Colonic mucosa (tissue), 4 donors: ENCODE data around the gene SCAMP2. TPM values are rescaled to one million over a fixed set of nuclear protein-coding genes. Genes with fewer than 3 reads are reported as not detected.
A peak's percentile ranks its signal among the peaks of the same experiment; 100 is the strongest.

Experiments used
- DNase-seq: peaks from one replicate; pipeline ENCODE4 v3.0.0-alpha.2; 2020
- H3K27ac ChIP-seq: fragments of 200-600 bp; one replicate; pipeline ENCODE4 v1.8.0; 2021
- H3K27me3 ChIP-seq: fragments of 200-600 bp; one replicate; pipeline ENCODE4 v1.8.0; 2021
- H3K36me3 ChIP-seq: fragments of 200-600 bp; one replicate; pipeline ENCODE4 v1.8.0; 2021
- H3K4me1 ChIP-seq: fragments of 200-600 bp; one replicate; pipeline ENCODE4 v1.8.0; 2021; ENCODE audit warnings: mild to moderate bottlenecking
- H3K4me3 ChIP-seq: fragments of 200-600 bp; one replicate; pipeline ENCODE4 v1.8.0; 2021
- H3K9ac ChIP-seq, 2 donors: one replicate each; pipeline ENCODE4 v1.7.0; 2013; ENCODE audit warnings: control low read depth in 2 of 2, low read depth in 2 of 2, low read length in 2 of 2
- H3K9me3 ChIP-seq: fragments of 200-600 bp; one replicate; pipeline ENCODE4 v1.8.0; 2021
- intact Hi-C: fragments of 100-400 bp; cut with DNase I; formaldehyde crosslinking; loops from one replicate; pipeline ENCODE4 v1.14.1; 2022
- total RNA-seq, 2 donors: library from RNA; stranded (reverse); fragmentation: NEBNext Ultra II Directional in 1 of 2; extraction: Animal tissue kit (Norgen Biotek cat#: 25700) in 1 of 2; gene quantifications; one replicate each; pipeline ENCODE4 v1.2.1, GENCODE V29; 2021
- TF ChIP-seq, protein P1 (sequence below): fragments of 200-600 bp; IDR thresholded peaks from one replicate; pipeline ENCODE4 v1.8.0; 2022; ENCODE audit warnings: antibody characterized with exemption, mild to moderate bottlenecking
- donor health status: healthy.
- donor health status: DM: no; HTN: no; CAD: no.
- donor health status: DM: no; HTN: no; CAD: no.

Gene SCAMP2
- total RNA-seq, 2 donors from 2014 or later, result 152 to 204 TPM

DNA sequence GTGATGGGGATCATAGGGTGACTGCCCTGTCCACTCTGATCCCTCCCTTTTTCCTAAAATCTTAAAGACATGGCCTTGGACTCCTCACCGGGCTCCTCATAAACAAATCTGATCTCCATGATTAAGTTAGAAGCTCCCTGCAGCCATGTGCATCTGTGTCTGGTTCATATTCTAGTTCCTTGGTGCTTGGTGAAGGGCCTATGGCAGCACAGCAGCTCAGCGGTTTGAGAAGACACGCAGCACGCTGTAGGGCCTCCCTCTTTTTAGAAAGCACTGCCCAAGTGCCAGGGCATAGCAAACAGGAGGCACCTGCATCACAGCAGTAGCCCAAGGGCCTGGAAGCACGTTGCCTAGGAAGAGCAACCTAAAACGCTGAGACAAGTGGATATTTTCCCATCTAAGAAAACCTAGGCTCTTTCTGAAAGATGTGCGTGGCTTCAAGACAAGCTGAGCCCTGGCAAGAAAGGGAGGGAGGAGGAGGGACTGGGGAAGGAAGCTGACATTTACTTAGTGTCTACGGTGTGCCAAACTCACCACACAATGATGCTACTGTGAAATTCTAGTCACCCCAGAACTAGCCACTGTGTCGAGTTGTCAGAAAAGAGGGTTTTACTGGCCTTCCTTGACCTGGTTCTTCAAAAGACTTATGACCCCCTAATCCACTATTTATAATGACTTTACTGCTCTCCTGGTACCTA is 15.3 kb downstream of the SCAMP2 start:
- no peaks in the 10 kb centered on the region for H3K9me3 ChIP-seq
- TF ChIP-seq, protein P1, sequence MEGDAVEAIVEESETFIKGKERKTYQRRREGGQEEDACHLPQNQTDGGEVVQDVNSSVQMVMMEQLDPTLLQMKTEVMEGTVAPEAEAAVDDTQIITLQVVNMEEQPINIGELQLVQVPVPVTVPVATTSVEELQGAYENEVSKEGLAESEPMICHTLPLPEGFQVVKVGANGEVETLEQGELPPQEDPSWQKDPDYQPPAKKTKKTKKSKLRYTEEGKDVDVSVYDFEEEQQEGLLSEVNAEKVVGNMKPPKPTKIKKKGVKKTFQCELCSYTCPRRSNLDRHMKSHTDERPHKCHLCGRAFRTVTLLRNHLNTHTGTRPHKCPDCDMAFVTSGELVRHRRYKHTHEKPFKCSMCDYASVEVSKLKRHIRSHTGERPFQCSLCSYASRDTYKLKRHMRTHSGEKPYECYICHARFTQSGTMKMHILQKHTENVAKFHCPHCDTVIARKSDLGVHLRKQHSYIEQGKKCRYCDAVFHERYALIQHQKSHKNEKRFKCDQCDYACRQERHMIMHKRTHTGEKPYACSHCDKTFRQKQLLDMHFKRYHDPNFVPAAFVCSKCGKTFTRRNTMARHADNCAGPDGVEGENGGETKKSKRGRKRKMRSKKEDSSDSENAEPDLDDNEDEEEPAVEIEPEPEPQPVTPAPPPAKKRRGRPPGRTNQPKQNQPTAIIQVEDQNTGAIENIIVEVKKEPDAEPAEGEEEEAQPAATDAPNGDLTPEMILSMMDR, result no peak
- no peaks in the 10 kb centered on the region for H3K27me3 ChIP-seq
- no peak overlapping the region for H3K4me3 ChIP-seq
- peak overlapping the region; percentile 60 for H3K27ac ChIP-seq
- H3K4me1 ChIP-seq, result peaks cover 17% of the 10 kb centered on the region
- intact Hi-C loops, result no loop called here
- H3K9ac ChIP-seq, result peak overlapping the region in 1 of 2 donors; percentile 52
- peaks cover 11% of the 10 kb centered on the region for H3K36me3 ChIP-seq
- DNase-seq, result no peak

DNA sequence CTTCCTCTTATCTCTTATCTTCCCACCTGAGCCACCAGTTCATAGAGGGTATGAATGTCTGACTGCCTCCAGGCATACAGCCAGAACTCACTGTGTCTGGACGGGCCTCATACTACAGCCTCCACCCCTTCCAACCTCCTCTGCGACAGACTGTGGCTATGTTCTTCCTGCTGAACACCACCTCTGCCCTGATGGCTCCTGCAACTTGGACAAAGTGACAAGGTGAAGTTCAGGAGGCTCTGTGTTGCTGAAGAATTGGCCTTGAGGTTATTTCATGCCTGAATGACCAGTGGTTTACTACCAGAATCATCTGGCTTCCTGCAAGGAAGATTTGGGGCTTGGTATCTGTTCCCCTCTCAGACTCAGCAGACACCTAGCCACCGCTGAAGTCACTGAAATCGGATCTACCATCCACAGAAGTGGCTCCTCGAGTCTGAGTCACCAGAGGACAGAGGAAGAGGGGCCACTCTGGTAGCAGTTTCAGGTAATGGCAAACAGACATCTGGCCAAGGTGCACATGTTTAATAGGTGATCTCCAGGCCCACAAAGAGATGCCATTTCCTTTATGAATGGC is 16.0 kb downstream of the SCAMP2 start:
- Histone ChIP-seq H3K36me3 (peaks cover 16% of the 10 kb centered on the region), H3K27me3 (no peaks in the 10 kb centered on the region), H3K27ac (peak overlapping the region; percentile 60), H3K9me3 (no peaks in the 10 kb centered on the region), H3K4me1 (peaks cover 17% of the 10 kb centered on the region), H3K4me3 (no peak overlapping the region), H3K9ac (peak overlapping the region in 1 of 2 donors; percentile 52)
- peak; percentile 80 for DNase-seq
- TF ChIP-seq, protein P1, result no peak
- intact Hi-C loops, result no loop called here

DNA sequence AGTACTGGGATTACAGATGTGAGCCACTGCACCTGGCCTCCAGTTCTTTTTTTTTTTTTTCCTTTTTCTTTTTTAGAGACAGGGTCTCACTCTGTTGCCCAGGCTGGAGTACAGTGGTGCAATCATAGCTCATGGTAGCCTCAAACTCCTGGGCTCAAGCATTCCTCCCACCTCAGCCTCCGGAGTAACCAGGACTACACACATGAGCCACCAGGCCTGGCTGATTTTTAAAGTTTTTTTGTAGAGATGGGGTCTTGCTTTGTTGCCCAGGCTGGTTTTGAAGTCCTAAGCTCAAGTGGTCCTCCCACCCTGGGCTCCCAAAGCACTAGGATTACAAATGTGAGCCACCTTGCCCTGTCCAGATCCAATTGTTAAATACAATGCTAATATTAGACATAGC is 16.6 kb downstream of the SCAMP2 start:
- Histone ChIP-seq H3K27me3 (no peaks in the 10 kb centered on the region), H3K36me3 (peaks cover 21% of the 10 kb centered on the region), H3K4me1 (peaks cover 17% of the 10 kb centered on the region), H3K4me3 (no peak overlapping the region), H3K27ac (peak overlapping the region; percentile 60), H3K9me3 (no peaks in the 10 kb centered on the region), H3K9ac (peak overlapping the region in 1 of 2 donors; percentile 52)
- TF ChIP-seq, protein P1, result no peak
- no peak for DNase-seq
- intact Hi-C loops, result no loop called here

DNA sequence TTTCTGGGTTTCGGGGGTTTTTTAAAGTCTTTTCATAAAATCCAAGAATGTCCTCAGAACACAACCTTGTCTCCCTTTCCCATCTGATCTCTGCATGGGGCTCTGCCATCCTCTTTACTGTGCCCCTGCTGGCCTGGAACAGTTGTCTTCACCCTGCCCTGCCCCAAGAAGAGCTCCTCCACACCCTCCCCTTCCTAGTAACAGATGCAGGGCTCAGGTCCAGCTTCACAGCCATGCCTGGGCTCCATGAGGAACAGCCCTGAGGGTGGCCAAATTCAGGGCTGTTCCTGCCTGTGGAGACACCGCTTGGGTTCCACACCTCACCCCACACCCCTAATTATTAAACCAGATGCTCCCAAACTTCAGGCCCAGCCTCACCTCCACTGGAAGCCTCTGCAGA is 17.3 kb downstream of the SCAMP2 start:
- H3K9ac ChIP-seq, result no peak overlapping the region
- H3K4me3 ChIP-seq, result no peak overlapping the region
- H3K4me1 ChIP-seq, result peaks cover 17% of the 10 kb centered on the region
- H3K9me3 ChIP-seq, result no peaks in the 10 kb centered on the region
- H3K27ac ChIP-seq, result no peak overlapping the region
- no peak for DNase-seq
- no peaks in the 10 kb centered on the region for H3K27me3 ChIP-seq
- intact Hi-C loops, result no loop called here
- H3K36me3 ChIP-seq, result peaks cover 24% of the 10 kb centered on the region
- TF ChIP-seq, protein P1, result no peak

DNA sequence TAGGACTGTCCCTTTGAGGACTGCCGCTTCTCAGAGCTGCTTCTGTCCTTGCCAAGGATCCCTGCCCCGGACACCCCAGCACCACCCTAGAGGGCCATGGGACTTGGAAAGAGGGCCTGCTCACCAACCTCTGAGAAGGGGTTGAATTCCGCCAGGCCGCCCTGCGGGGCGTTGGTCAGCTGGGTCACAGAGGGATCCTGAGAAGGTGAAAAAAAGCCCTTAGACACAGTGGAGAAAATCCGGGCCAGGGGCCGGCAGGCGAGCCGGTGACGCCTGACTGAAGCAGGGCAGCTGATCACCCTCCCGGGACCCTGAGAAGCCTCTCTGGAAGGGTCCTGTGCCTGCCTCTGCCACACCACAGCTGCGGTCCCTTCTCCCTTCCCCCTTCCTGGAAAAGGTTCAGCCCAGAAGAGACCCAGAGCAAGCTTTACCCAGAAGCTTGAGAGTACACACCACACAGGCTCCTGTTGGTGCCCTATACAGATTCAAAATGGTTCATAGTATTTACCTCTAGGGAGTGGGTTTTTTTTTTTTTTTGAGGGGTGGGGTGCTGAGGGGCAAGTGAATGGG is 18.6 kb downstream of the SCAMP2 start:
- no peak overlapping the region for H3K27ac ChIP-seq
- peaks cover 24% of the 10 kb centered on the region for H3K36me3 ChIP-seq
- no peak for DNase-seq
- TF ChIP-seq, protein P1, result no peak
- intact Hi-C loops, result no loop called here
- H3K4me3 ChIP-seq, result no peak overlapping the region
- H3K4me1 ChIP-seq, result peaks cover 17% of the 10 kb centered on the region
- H3K9me3 ChIP-seq, result no peaks in the 10 kb centered on the region
- H3K9ac ChIP-seq, result no peak overlapping the region
- no peaks in the 10 kb centered on the region for H3K27me3 ChIP-seq
